Subcutaneous adipose tissue (tissue), 4 donors: ENCODE data around the gene CLEC10A. TPM values are rescaled to one million over a fixed set of nuclear protein-coding genes. Genes with fewer than 3 reads are reported as not detected.

Experiments
- CTCF ChIP-seq: fragments of 450-650 bp; IDR thresholded peaks from one replicate; pipeline ENCODE4 v1.5.1; 2016; ENCODE audit warnings: low read depth, mild to moderate bottlenecking, control low read depth, antibody characterized with exemption, moderate library complexity
- total RNA-seq, 4 donors: library from RNA; depleted of rRNA; stranded (reverse); fragments of >200 nt; gene quantifications; one replicate each; pipeline ENCODE4 v1.1.0, GENCODE V29; 2016

The CLEC10A gene
- total RNA-seq, 4 donors from 2014 or later: 8.1 to 20.9 (median 16.2) TPM

GRCh38 chr17:7119314-7119713 is 39.3 kb upstream of the CLEC10A start:
- TF ChIP-seq CTCF: no peak

- no peak for TF ChIP-seq CTCF
Observed at GRCh38 chr17:7114875-7115614, 35.0 kb upstream of the CLEC10A start.

- no peak for TF ChIP-seq CTCF
Observed at GRCh38 chr17:7114241-7114874, 34.3 kb upstream of the CLEC10A start, which contains the start of gene ASGR2. Gene ASGR2, minus strand, starts transcription at chr17:7114822. Its CDS starts 582 bp downstream, at chr17:7114240.

- TF ChIP-seq CTCF: no peak
Observed at GRCh38 chr17:7113273-7114071, 33.4 kb upstream of the CLEC10A start.

GRCh38 chr17:7112510-7113108 is 32.6 kb upstream of the CLEC10A start:
- TF ChIP-seq CTCF: no peak

GRCh38 chr17:7111784-7112509 is 31.9 kb upstream of the CLEC10A start:
- TF ChIP-seq CTCF: no peak
